Right renal cortex interstitium (tissue), 3 donors: ENCODE results near the gene CRLF2. TPM values are rescaled to one million over a fixed set of nuclear protein-coding genes. Genes with fewer than 3 reads are reported as not detected.
"Not testable (repeated sequence)": the region's sequence is repeated elsewhere in the genome, so short reads cannot be mapped to it uniquely, and the experiment has no call there.

Source experiments
- DNase-seq, 3 donors: peaks; one replicate each; pipeline ENCODE4 v3.0.0-alpha.2; 2013; ENCODE audit warnings: low read depth in 3 of 3, low spot score in 2 of 3
- polyA plus RNA-seq, 3 donors: library from polyadenylated mRNA; unstranded; fragments of 120-200 nt; gene quantifications; one replicate each; pipeline ENCODE4 v1.2.1, GENCODE V29; 2013; ENCODE audit not compliant: insufficient read length in 3 of 3

Gene CRLF2
- polyA plus RNA-seq, 3 donors, result not detected

- DNase-seq, result no peak
These were observed 2.8 kb upstream of the CRLF2 start for GRCh38 chrX:1215123-1215823.

DNA sequence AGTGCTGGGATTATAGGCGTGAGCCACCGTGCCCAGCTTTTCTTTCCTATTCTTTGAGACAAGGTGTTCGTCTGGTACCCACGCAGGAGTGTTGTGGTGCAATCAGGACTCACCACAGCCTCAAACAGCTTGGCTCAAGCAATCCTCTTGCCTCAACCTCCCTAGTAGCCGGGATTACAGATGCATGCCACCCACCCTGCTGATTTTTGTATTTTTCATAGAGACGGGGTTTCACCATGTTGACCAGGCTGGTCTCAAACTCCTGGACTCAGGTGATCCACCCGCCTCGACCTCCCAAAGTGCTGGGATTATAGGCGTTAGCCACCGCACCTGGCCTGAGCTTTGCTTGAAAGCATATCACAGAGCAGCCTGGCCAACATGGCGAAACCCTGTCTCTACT, 1.5 kb upstream of the CRLF2 start:
- DNase-seq, result no peak

DNA sequence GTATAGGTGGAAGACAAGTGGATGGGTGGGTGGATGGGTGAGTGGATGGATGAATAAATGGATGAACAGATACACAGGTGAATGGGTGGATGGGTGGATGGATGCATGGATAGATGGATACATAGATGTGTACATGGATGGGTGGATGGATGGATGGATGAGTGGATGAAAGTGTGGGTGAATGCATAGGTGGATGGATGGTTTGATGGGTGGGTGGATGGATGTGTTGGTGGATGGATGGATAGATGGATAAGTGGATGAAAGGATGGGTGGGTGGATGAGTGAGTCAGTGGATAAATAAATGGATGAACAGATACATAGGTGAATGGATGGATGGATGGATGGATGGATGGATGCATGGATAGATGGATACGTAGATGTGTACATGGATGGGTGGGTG, 1.6 kb downstream of the CRLF2 start:
- DNase-seq, result no peak

DNA sequence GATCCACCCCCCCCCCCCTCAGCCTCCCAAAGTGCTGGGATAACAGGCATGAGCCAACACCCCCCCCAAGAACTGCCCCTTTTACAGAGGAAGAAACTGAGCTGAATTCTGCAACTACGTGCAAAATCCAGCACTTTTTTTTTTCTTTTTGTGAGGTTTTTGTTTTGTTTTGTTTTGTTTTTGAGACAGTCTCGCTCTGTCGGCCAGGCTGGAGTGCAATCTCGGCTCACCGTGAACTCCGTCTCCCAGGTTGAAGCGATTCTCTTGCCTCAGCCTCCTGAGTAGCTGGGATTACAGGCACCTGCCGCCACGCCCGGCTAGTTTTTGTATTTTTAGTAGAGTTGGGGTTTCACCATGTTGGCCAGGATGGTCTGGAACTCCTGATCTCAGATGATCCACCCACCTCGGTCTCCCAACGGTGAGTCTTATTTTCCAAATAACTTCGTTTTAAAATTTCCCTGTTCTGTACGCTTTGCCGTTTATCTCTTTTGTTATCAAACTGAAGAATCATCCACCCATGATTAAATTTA, 4.9 kb downstream of the CRLF2 start:
- no peak for DNase-seq

DNA sequence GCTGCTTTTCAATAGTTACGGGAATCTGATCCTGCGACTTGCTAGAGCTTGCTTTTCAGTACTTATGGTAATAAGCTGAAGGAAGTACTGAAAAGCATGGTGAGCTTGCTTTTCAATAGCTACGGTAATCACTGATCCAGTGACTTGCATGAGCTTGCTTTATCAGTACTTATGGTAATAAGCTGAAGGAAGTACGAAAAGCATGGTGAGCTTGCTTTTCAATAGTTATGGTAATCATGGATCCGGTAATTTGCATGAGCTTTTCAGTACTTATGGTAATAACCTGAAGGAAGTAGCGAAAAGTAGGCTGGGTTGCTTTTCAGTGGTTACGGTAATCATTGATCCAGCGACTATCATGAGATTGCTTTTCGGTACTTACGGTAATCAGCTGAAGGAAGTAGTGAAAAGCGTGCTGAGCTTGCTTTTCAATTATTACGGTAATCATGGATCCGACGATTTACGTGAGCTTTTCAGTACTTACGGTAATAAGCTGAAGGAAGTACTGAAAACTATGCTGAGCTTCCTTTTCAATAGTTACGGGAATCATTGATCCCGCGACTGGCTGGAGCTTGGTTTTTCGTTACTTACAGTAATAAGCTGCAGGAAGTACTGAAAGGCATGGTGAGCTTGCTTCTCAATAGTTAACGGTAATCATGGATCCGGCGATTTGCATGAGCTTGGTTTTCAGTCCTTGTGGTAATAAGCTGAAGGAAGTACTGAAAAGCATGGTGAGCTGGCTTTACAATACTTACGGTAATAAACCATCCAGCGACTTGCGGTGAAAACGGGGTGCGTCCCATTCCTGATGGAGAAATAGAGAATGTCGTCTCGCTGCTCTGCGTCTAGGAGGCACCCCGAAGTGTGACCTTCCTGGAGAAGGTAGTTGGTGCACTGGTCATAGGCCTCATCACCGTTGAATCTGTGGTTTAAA, 6.5 kb downstream of the CRLF2 start:
- DNase-seq, result peak; percentile 74 to 89 (median 80)

- DNase-seq, result no peak
These were observed 10.2 kb downstream of the CRLF2 start for GRCh38 chrX:1202251-1202650.

DNA sequence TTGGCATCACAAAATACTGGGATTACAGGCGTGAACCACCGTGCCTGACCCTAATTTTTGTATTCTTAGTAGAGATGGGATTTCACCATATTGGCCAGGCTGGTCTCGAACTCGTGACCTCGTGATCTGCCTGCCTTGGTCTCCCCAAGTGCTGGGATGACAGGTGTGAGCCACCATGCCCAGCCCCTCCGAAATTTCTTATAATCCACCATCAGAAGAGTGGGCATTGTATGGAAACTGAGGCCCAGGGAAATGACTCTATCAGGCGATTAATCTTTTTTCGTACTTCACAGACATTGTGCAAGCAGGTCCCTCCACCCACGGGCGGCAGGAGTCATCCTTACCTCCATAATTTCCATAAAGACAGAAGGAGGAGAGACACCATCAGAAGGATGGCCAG, 16.0 kb downstream of the CRLF2 start:
- no peak for DNase-seq

- DNase-seq, result not testable (repeated sequence)
These were observed 20.3 kb downstream of the CRLF2 start for GRCh38 chrX:1192196-1192595.

DNA sequence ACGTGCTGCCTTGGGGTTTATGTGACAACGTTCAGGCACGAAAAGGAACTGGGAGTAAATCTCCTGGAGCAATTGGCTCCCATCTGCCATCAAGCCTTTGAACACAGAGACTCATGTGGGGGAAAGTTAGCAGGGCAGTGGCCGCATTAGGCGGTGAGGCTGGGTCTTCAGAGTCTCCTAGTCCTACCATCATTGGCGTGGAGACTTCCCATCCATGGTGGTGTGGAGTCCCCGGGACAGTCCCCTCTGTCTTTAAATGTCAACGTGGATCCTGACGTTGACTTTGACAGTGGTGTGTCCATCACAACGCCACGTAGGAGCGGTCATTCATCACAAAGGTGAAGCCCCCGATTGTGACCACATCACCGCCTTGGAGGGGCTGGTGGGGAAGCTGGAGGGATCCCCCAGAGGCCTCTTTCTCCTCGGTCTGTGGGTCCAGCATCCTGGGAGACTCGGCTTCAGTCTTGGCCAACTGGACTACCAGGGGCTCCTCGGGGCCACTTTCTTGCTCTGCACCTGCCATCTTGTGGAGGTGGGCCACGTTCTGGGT, 21.8 kb downstream of the CRLF2 start:
- DNase-seq, result no peak

DNA sequence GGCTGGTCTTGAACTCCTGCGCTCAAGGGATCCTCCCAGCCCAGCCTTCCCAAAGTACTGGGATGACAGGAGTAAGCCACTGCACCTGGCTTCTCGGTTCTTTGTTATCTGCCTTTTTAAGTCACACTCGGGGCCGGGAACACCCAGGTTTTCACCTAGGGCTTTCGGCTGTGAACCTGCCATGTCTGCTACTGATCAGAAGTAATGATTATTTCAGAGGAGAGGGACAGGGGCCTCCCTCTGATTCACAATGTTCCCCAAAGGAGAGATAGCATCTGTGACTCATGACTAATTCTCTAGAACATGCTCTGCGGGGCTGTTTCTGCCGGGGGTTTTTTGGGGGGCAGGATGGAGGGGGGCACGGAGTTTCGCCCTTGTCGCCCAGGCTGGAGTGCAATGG, 26.9 kb downstream of the CRLF2 start:
- no peak for DNase-seq

DNA sequence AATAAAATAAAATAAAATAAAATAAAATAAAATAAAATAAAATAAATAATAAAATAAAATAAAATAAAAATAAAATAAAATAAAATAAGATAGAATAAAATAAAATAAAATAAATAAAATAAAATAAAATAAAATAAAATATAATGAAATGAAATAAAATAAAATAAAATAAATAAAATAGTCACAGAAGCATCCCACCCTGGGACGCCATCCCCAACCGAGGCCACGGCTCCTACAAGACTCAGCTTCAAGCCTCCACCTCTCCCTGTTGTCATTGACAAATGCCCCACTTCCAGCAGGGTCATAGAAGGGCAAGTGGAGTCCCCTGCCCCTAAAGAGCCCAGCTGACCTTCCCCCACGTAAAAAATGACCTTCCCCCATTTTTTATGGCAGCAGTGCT, 30.2 kb downstream of the CRLF2 start:
- no peak for DNase-seq

DNA sequence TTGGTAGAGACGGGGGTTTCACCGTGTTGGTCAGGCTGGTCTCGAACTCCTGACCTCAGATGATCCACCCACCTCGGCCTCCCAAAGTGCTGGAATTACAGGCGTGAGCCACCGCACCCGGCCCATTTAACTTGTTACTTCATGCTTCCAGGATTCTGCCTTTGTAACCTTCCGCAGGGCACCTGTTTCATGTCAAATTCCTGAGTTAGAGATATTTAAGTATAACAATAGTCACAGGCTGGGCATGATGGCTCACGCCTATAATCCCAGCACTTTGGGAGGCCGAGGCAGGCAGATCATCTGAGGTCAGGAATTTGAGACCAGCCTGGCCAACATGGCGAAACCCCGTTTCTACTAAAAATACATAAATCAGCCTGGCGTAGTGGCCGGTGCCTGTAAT, 30.8 kb downstream of the CRLF2 start:
- DNase-seq, result not testable (repeated sequence)

DNA sequence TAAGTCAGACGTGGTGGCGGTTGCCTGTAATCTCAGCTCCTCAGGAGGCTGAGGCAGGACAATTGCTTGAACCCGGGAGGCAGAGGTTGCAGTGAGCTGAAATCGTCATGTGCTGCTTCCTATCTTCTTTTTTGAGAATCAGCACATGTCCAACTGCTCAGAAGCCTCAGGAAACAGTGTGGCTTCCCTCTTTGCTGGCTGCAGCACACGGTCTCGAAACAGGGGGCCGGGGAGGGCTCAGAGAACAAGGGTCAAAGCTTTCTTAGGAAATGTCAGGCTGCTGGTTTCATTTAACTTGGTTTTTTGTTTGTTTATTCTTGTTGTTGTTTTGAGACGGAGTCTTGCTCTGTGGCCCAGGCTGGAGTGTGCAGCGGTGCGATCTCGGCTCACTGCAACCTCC, 31.3 kb downstream of the CRLF2 start:
- no peak for DNase-seq

- no peak for DNase-seq
These were observed 33.8 kb downstream of the CRLF2 start for GRCh38 chrX:1178580-1179057.

- DNase-seq, result not testable (repeated sequence)
These were observed 35.7 kb downstream of the CRLF2 start for GRCh38 chrX:1176531-1177320.

DNA sequence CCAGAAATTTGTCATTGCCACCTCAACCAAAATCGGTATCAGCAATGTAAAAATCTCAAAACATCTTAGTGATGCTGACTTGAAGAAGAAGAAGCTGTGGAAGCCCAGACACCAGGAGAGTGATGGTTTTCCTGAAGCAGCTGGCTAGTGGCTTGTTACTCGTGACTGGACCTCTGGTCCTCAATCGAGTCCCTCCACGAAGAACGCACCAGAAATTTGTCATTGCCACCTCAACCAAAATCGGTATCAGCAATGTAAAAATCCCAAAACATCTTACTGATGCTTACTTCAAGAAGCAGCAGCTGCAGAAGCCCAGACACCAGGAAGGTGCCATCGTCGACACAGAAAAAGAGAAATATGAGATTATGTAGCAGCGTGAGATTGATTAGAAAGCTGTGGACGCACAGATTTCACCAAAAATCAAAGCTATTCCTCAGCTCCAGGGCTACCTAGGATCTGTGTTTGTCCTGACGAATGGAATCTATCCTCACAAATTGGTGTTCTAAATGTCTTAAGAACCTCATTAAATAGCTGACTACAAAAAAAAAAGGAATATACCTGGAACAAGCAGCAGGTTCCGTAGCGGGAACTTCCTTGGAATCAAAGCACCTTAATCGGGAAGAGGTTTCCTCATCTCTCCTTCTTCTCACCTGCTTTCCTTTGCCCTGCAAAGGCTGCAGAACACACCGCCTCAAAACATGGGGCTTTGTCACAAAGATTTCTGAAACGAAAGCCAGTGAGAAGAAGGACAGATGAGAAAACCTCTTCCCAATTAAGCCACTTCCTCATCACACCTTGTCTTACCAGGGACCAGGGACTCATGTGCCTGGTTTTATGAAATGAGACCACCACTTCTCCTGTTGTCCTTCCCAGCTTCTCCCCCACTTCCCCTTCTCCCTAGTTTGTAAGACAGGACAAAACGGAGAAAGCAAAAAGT, 37.6 kb downstream of the CRLF2 start:
- not testable (repeated sequence) for DNase-seq

DNA sequence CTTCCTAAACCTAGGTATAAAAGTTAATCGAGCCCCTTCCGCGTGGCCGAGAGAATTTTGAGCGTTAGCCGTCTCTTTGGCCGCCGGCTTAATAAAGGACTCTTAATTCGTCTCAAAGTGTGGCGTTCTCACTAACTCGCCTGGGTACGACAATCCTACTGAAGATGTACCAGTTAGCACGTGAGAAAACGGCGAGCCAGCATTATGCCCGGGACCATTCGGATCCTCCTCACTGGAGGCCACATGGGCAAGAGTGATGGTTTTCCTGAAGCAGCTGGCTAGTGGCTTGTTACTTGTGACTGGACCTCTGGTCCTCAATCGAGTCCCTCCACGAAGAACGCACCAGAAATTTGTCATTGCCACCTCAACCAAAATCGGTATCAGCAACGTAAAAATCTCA, 39.0 kb downstream of the CRLF2 start:
- not testable (repeated sequence) for DNase-seq

DNA sequence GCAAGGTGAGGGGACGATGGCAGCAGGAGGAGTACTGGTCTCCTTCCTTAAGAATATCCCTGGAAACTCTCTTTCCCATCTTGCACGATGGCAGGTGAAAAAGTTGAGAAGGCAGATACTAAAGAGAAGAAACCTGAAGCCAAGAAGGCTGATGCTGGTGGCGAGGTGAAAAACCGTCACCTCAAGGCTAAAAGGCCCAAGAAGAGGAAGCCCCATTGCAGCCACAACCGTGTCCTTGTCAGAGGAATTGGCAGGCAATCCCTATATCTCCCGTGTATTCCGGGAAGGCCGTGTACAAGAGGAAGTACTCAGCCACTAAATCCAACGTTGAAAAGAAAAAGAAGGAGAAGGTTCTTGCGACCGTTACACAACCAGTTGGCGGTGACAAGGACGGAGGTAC, 40.0 kb downstream of the CRLF2 start:
- no peak for DNase-seq

DNA sequence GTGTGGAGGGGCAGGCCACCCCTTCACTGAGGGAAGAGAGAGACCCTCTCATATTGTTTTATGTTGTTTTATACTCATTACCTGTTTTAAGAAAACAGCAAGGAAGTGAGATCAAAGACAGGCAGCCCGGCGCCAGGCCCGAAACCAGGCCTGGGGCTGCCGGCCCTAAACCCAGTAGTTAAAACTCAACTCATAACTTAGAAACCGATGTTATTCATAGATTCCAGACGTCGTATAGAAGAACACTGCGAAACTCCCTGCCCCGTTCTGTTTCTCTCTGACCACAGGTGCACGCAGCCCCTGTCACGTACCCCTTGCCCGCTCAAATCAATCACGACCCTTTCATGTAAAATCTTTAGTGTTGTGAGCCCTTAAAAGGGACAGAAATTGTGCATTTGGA, 40.5 kb downstream of the CRLF2 start:
- not testable (repeated sequence) for DNase-seq
